HG03571 (cell line): ENCODE data around the gene SLC35A3.
"Not testable (repeated sequence)": the region's sequence is repeated elsewhere in the genome, so short reads cannot be mapped to it uniquely, and the experiment has no call there.

Experiments used
- ATAC-seq: cut with Tn5 transposase; IDR thresholded peaks from one replicate; pipeline ENCODE4 v1.9.1; 2021; ENCODE audit not compliant: unreplicated experiment

Gene SLC35A3

DNA sequence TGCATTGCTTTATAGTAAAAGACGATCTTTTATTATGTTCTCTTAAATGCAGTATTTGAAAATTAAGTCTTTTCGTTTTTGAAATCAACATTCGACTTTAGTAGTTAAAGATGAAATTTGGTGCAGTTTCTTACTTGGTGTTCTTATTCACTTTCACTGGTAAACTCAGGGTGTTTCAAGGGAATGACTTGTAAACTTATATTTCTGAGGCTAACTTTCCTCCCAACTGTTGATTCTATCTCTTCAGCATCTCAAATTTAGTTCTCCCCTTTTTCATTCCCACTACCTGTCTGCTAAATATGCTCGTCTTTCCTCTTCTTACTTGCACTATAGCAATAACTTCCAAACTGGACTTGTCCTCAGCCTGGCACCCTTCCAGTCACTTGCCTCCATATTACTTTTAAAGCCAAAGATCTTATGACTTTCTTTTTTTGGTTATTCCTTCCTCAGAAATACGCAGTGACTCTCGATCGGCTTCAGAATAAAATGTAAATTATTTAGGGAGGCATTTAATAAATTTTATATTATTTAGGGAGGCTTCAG is 988 bp downstream of the SLC35A3 start:
- no peak for ATAC-seq

DNA sequence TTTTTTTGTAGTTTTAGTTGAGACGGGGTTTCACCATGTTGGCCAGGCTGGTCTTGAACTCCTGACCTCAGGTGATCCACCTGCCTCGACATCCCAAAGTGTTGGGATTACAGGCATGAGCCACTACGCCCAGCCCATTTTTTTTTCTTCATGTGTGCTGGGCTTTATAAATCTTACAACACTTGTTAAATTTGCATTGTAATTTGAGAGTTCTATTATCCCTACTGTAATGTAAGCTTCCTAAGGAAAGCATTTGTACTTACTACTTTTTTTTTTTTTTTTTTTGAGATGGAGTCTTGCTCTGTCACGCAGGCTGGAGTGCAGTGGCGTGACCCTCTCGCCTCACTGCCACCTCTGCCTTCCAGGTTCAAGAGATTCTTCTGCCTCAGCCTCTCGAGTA is 2.3 kb downstream of the SLC35A3 start:
- not testable (repeated sequence) for ATAC-seq

DNA sequence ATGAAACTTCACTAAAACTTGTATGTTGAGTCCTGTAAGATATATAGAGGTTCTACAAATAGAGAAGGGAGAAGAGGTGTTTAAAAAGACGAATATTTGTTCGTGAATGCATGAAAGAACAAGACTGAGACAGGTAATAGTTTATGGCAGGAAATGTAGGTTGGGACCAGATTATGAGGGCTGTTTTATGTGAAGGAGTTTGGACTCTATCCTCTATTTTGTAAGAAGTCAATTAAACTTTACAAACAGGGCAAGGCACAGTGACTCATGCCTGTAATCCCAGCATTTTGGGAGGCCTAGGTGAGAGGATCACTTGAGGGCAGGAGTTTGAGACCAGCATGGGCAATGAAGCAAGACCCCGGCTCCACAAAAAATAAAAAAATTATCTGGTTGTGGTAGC is 5.7 kb downstream of the SLC35A3 start:
- no peak for ATAC-seq

DNA sequence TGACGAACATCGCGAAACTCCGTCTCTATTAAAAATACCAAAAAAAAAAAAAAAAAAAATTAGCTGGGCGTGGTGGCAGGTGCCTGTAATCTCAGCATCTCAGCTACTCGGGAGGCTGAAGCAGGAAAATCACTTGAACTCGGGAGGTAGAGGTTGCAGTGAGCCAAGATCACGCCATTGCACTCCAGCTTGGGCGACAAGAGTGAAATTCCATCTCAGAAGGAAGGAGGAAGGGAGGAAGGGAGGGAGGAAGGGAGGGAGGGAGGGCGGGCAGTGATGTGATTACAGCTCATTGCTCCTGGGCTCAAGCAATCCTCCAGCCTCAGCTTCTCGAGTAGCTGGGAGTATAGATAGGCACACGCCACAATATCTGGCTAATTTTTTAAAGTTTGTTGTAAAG is 7.5 kb downstream of the SLC35A3 start:
- not testable (repeated sequence) for ATAC-seq

DNA sequence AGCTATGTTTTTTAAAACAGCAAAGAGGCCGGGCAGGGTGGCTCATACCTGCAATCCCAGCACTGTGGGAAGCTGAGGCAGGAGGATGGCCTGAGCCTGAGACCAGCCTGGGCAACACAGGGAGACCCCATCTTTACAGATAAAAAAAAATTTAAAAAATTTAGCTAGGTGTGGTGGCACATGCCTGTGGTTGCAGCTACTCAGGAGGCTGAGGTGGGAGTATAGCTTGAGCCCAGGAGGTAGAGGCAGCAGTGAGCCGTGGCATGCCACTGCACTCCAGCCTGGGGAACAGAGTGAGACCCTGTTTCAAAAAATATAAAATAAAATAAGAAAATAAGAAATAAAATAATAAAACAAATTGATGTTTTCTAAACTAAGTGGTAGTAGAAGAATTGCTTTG is 8.4 kb downstream of the SLC35A3 start:
- ATAC-seq: no peak

DNA sequence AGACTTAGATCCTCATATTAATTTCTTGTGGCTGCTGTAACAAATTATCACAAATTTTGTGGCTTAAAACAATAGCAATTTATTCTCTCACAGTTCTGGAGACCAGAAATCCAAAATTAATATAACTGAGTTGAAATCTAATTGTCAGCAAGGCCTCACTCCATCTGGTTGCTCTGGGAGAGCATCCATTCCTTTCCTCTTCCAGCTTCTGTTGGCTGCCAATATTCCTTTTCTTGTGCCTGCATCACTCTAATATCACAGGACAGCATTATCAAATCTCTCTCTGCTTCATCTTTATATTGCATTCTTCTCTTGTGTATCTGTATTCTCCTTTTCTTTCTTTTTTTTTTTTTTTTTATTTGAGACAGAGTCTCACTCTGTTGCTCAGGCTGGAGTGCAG is 9.3 kb downstream of the SLC35A3 start:
- ATAC-seq: no peak

DNA sequence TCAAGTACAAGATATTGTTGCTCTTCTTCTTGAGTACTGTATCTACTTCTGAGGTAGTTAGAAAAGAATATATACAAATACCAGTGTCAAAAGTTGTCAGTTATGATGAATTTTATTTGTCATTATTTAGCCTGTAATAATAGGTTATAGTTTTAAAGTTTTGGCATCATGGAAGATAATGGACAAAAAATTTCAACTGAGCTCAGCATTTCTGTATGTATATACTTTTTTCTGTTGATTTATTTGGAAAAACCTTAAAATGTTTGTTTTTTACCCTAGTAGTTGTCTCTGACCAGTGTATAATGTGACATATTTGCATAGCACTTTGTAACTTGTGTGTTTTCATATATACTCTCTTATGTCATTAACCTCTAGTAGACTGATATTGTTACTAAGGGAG is 11.1 kb downstream of the SLC35A3 start:
- ATAC-seq: no peak

DNA sequence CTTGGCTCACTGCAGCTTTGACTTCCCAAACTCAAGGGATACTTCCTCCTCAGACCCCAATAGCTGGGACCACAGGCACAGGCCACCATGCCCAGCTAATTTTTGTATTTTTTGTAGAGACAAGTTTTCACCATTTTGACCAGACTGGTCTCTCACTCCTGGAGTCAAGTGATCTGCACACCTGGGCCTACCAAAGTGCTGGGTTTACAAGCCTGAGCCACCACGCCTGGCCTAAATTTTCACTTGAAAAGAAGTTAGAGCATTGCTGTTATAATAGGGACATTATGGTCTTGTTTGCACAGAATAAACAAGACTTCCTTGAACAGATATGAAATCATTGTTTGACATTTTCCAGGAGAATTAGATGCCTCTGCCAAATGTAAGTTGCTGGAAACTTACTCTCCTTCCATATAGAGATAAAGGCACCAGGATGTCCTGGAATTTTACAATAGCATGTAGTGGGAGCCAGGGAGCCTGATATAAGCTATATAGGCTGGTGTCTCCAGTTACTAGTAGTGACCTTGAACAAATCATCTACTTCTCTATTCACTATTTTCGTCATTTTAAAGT is 16.9 kb downstream of the SLC35A3 start:
- no peak for ATAC-seq

DNA sequence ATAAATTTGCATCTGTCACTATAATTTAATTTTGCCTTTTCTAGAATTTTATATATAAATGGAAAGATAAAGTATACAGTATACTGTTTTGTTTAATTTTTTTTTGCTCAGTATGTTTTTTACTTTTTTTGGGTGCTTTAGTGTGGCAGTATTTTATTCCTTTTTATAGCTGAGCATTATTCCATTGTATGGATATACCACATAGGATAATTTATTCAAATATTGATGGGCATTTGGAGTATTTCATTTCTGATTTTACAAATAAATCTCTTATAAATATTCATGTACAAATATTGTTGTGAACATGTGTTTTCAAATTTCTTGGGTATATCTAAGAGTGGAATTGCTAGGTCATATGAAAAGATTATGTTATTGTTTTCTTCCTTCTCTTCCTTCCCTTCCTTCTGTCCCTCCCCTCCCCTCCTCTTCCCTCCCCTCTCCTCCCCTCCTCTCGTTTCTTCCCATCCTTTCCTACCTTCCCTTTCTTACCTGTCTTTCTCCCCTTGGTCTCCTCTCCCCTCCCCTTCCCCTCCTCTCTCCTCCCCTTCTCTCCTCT is 18.5 kb downstream of the SLC35A3 start:
- no peak for ATAC-seq

DNA sequence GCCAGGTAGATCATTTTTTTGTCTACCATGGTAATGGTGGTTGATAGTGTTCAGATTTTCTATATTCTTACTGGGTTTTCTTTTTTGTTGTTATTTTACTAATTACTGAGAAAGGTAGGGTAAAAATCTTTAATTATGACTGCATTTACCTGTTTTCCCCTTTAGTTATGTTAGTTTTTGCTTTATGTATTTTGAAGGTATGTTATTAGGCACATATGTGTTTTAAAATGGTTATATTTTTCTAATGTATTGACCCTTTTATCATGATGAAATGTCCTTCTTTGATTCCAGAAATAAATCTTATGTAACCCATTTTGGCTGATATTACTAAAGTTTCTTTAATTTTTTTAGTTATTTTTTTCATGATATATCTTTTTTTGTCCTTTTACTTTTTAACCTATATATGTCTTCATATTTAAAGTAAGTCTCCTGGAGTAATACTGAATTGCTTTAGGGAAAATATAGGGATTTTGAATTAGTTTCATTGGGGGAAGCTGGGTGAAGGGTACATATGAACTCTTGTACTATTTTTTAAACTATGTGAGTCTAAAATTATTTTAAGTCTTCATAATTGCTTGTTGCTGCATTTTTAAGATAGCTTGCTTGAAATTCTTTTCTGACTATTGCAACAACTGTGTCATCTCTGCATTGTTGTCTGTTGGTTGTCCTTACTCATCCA is 22.4 kb downstream of the SLC35A3 start:
- ATAC-seq: no peak

DNA sequence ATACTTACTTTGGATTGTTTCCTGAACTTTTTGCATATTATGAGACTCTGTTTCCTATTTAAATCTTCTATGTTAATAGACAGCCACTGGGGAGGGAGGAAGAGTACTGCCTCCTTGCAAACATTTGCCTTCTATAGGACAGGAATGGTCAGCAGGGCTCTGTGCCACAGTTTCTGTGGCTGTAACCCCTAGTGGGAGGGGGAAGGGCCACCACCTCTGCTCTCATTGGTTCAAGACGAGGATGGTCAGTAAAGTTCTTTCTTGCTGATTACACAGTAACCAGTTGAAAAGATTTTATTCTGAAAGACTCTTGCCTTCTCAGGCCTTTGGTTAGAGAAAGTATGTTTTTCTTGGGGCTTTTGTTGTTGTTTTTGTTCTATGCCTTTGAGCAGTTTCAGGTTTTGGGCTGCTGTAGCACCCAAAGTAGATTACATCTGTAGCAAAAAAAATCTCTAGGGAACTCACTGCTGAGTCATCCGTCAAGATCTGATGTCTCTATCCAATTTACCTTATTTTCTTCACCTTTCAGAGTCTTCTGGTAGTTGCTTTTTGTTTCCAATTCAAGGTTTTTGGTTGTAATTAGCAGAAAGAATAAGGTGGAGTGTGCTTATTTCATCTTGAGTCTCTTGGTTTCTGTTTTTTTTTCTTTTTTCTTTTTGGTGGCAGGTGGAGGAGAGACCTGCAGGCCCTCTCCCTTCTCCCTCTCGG is 23.1 kb downstream of the SLC35A3 start:
- no peak for ATAC-seq

DNA sequence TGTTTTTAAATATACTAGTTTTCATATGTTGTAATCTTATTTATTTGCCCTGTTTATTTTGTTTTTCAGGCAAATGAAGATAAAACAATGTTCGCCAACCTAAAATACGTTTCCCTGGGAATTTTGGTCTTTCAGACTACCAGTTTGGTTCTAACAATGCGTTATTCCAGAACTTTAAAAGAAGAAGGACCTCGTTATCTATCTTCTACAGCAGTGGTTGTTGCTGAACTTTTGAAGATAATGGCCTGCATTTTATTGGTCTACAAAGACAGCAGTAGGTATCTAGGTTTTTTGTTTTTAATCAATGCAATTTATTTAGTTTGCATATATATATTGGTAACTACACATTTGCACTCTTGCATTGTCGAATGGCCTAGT is 23.7 kb downstream of the SLC35A3 start:
- no peak for ATAC-seq

DNA sequence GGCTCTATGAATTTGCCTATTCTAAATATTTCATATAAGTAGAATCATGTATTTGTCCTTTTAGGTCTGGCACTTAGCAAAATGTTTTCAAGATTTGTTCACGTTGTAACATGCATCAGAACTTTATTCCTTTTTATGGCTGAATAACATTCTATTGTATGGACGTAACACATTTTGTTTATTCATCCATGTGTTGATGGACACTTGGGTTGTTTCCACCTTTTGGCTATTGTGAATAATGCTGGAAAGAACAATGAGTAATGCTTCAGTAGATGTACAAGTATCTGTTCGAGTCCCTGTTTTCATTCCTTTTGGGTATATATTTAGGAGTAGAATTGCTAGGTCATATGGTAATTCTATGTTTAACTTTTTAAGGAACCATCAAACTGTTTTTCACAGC is 24.7 kb downstream of the SLC35A3 start:
- no peak for ATAC-seq

DNA sequence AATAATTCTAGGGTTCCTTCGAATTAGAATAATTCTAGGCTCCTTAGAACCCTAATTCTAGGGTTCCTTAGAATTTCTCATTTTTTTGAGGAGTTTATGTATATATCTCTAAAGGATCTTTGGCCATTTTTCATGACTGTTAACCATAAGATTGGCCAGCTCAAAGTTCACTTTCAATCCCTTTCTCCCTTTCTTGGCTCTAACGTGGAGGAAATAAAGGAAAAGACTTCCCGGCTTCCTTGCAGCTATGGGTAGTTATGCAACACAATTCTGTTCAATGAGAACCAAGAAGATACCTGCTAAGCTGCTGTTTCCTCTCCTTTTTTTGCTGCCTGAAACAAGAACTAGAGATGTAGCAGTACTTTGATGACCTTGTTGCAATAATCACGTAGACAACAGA is 27.2 kb downstream of the SLC35A3 start:
- ATAC-seq: no peak

DNA sequence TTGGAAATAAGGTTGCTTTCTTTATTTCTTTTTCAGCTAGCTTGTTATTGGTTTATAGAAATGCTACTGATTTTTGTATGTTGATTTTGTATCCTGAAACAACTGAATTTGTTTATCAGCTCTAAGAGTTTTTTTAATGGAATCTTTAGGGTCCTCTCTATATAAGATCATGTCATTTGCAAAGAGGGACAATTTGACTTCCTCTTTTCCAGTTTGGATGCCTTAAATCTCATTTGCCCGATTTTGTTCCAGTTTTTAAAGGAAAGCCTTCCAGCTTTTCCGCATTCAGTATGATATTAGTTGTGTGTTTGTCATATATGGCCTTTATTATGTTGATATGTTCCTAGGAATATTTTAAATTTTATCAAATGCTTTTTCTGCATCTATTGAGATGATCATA is 31.7 kb downstream of the SLC35A3 start:
- ATAC-seq: no peak

DNA sequence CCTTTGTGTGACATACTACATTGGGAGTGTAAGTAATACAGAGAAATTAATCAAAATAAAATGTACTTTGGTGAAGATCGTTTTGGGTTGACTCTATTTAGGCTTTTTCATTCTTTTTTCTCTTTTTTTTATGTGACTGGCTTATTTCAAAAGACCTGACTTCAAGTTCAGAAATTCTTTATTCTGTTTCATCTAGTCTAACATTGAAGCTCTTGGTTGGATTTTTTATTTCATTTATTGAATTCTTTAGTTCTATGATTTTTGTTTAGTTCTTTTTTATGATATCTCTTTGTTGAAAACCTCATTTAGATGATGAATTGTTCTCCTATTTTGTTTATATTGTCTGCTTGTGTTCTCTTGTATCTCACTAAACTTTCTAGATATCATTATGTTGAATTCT is 35.6 kb downstream of the SLC35A3 start:
- ATAC-seq: no peak

DNA sequence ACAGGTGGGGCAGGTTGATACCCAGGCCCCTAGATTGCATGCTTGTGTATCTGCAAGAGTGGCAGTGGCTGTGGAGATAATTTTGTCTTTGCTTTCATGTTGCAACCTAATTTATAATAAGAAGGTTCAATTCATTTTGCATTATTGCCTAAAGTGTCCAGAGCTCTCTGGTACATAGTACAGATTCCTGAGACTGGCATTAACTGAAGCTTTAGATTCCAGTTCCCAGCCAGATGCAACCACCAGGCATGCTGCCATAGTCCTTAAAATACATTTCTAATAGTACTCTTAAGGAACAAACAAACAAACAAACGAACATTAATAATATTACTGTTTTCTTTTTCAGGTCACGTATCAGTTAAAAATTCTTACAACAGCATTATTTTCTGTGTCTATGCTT is 36.9 kb downstream of the SLC35A3 start:
- ATAC-seq: no peak

DNA sequence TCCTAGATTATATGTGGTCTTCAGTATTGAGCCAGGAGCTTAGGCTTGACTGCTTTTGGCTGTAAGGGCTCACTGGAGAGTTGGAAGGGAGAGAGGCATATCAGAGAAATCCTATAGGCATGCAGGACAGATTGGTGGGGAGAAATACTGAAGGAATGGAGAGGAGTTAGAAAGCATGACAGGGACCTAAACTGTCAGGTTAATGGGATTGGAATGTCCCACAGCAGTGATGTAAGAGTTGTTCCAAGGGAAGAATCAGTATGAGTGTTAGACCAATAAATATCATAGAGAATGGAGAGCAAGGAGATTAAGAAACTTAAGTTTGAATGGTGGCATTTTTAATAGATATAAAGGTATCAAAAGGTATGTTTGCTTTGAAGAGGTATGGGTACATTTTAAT is 39.7 kb downstream of the SLC35A3 start:
- no peak for ATAC-seq

DNA sequence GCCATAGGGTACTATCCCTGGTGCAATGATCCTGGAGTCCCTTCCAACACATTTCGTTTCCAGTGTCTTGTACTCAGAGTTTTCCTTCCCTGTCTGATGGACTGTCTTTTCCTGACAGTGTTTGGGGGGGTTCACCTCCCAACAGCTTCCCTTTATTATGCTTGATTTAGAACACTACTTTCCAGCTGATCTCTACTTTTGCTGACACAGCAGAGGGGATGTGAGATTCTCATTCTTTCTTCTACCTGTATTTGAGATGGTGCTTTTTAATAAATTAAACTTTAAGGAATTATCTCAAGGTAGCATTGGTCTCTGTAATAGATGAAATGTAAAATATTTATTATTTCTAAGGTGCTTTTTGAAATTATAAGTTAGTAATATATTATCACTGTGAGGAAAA is 41.0 kb downstream of the SLC35A3 start:
- ATAC-seq: no peak

DNA sequence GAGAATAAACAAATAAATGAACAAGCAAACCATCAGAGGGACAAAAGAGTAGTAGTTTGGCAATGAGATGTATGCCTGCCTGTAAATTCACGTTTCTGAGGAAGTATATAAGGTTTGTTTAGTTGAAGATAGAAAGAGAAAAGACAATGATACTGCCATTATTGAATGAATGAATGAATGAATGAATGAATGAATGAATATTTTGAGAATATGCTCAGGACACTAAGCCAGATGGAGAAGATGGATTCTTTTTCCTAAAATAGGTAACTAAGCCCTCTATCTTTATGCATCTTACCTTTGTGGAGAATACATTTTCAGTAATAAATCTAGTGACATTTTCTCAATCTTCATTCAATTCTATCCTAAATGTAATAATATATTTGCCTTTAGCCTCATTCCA is 49.4 kb downstream of the SLC35A3 start:
- no peak for ATAC-seq

DNA sequence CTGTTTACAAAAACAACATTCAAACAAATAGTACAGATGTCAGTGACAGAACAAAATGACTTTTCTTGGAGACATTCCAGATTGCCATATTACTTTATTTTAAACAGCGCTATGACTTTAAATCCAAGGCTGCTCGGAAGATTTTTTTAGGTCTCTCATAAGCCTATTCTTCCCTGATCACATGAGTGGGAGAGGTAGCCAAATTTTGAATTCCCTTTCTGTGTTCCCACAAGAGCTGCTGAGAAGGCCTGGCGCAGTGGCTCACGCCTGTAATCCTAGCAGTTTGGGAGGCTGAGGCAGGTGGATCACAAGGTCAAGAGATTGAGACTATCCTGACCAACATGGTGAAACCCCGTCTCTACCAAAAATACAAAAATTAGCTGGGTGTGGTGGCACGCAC is 53.7 kb downstream of the SLC35A3 start:
- no peak for ATAC-seq

DNA sequence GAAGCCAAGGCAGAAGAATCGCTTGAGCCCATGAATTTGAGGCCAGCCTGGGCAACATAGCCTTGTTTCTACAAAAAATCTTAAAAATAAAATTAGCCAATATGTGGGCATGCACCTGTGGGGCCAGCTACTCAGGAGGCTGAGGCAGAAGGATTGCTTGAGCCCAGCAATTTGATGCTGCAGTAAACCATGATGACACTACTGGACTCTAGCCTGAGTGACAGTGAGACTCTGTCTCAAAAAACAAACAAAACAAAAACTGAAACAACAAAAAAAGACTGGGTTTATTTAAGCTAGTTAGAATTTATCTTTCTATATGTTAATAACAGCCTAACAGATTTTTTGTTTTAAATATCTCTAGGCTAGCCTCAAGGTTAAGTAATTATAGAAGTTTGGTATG is 57.4 kb downstream of the SLC35A3 start:
- ATAC-seq: no peak
